Omental fat pad (tissue), 4 donors: ENCODE measurements around the gene CCM2. TPM values are rescaled to one million over a fixed set of nuclear protein-coding genes. Genes with fewer than 3 reads are reported as not detected.

Experiments
- ATAC-seq: fragments of 150-250 bp; one replicate; pipeline ENCODE4 v1.9.1; 2016; ENCODE audit warnings: mild to moderate bottlenecking, moderate library complexity; ENCODE audit not compliant: low FRiP score
- DNase-seq: peaks from one replicate; pipeline ENCODE4 v3.0.0-alpha.2; 2019; ENCODE audit warnings: low spot score
- total RNA-seq, 4 donors: library from RNA; depleted of rRNA; stranded (reverse); fragments of >200 nt; gene quantifications; one replicate each; pipeline ENCODE4 v1.1.0, GENCODE V29; 2016
- TF ChIP-seq, protein P1 (sequence below), 3 donors: fragments of 450-650 bp; IDR thresholded peaks; one replicate each; pipeline ENCODE4 v1.5.1; 2016 to 2017; ENCODE audit warnings: antibody characterized with exemption in 3 of 3, mild to moderate bottlenecking in 3 of 3, moderate library complexity in 2 of 3

CCM2 gene
- total RNA-seq, 4 donors from 2014 or later: 40.5 to 61.7 (median 57.6) TPM

- ATAC-seq (no peak), DNase-seq (no peak)
- TF ChIP-seq, protein P1, sequence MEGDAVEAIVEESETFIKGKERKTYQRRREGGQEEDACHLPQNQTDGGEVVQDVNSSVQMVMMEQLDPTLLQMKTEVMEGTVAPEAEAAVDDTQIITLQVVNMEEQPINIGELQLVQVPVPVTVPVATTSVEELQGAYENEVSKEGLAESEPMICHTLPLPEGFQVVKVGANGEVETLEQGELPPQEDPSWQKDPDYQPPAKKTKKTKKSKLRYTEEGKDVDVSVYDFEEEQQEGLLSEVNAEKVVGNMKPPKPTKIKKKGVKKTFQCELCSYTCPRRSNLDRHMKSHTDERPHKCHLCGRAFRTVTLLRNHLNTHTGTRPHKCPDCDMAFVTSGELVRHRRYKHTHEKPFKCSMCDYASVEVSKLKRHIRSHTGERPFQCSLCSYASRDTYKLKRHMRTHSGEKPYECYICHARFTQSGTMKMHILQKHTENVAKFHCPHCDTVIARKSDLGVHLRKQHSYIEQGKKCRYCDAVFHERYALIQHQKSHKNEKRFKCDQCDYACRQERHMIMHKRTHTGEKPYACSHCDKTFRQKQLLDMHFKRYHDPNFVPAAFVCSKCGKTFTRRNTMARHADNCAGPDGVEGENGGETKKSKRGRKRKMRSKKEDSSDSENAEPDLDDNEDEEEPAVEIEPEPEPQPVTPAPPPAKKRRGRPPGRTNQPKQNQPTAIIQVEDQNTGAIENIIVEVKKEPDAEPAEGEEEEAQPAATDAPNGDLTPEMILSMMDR (IDR thresholded peaks at IDR 0.05): no peak
Measured at GRCh38 chr7:45086331-45087065, 86.5 kb downstream of the CCM2 start.

GRCh38 chr7:45087301-45088145 is 87.5 kb downstream of the CCM2 start:
- no peak for DNase-seq
- no peak for ATAC-seq
- TF ChIP-seq, protein P1 (IDR thresholded peaks at IDR 0.05): no peak

- DNase-seq (no peak), ATAC-seq (peak; percentile 23)
- TF ChIP-seq, protein P1 (IDR thresholded peaks at IDR 0.05): no peak
Measured at GRCh38 chr7:45088146-45088701, 88.2 kb downstream of the CCM2 start.

GRCh38 chr7:45088821-45089340 is 88.9 kb downstream of the CCM2 start, which contains the start of gene NACAD:
TSS of gene NACAD (minus strand) at chr7:45088969. CDS start at chr7:45088894, 75 bp downstream.
- ATAC-seq: peak; percentile 82
- TF ChIP-seq, protein P1 (IDR thresholded peaks at IDR 0.05): no peak
- no peak for DNase-seq

- TF ChIP-seq, protein P1 (IDR thresholded peaks at IDR 0.05): no peak
- peak; percentile 59 for ATAC-seq
- DNase-seq: peak; percentile 50
Measured at GRCh38 chr7:45089341-45089891, 89.4 kb downstream of the CCM2 start.

GRCh38 chr7:45092100-45092930 is 92.3 kb downstream of the CCM2 start:
- no peak for DNase-seq
- no peak for ATAC-seq
- TF ChIP-seq, protein P1 (IDR thresholded peaks at IDR 0.05): no peak
